HG03565 (cell line): Measurements from ENCODE around the gene CMAS.

ENCODE experiments used
- ATAC-seq: cut with Tn5 transposase; IDR thresholded peaks from one replicate; pipeline ENCODE4 v1.9.1; 2021; ENCODE audit warnings: mild to moderate bottlenecking, moderate library complexity; ENCODE audit not compliant: unreplicated experiment

The CMAS gene

GRCh38 chr12:22105542-22105941 is 59.5 kb downstream of the CMAS start:
- no peak for ATAC-seq

- no peak for ATAC-seq
These were observed 64.2 kb downstream of the CMAS start for GRCh38 chr12:22110176-22110575.
